KOPT-K1 (cell line): ENCODE data around the gene HAVCR1.
"Not testable (repeated sequence)": the region's sequence is repeated elsewhere in the genome, so short reads cannot be mapped to it uniquely, and the experiment has no call there.

ENCODE experiments used
- H3K27ac ChIP-seq: fragments of 200-600 bp; sonication (generic); 2 replicates; pipeline ENCODE4 v1.5.1; 2016; ENCODE audit warnings: antibody characterized with exemption, mild to moderate bottlenecking, low read depth, low read length; ENCODE audit not compliant: poor library complexity, severe bottlenecking
- H3K36me3 ChIP-seq: fragments of 200-600 bp; sonication (generic); 2 replicates; pipeline ENCODE4 v1.5.1; 2017; ENCODE audit warnings: antibody characterized with exemption, mild to moderate bottlenecking, low read length, moderate library complexity; ENCODE audit not compliant: insufficient read depth
- H3K9me3 ChIP-seq: fragments of 200-600 bp; sonication (generic); 2 replicates; pipeline ENCODE4 v1.5.1; 2017; ENCODE audit warnings: antibody characterized with exemption, low read length, mild to moderate bottlenecking; ENCODE audit not compliant: insufficient read depth, poor library complexity, severe bottlenecking

The HAVCR1 gene

DNA sequence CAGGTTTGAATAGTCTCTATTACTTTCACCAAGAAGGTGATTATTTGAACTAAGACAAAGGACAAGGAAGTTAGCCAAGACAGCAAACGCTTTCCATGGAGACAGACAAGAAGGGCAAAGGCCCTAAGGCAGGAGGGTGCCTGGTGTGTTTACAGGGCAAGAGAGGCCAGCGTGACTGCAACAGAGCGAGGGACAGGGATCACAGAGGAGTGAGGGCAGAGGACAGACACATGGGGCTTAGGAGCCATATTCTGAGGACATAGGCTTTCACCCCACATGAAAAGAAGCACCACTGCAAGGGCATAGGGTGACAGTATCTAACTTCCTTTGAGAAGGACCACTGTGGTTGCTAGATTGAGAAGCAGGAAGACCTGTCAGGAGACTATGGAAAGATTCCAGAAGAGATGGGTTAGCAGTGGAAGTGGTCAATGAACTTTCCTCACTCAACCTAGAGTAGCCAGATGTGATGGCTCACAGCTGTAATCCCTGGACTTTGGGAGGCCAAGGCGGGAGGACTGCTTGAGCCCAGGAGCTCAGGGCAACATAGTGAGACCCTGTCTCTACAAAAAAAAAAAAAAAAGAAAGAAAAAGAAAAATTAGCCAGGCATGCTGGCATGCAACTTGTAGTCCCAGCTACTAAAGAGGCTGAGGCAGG lies 5.0 kb upstream of the HAVCR1 start:
- Histone ChIP-seq H3K36me3 (no peaks in the 10 kb centered on the region), H3K27ac (no peak overlapping the region), H3K9me3 (no peaks in the 10 kb centered on the region)

DNA sequence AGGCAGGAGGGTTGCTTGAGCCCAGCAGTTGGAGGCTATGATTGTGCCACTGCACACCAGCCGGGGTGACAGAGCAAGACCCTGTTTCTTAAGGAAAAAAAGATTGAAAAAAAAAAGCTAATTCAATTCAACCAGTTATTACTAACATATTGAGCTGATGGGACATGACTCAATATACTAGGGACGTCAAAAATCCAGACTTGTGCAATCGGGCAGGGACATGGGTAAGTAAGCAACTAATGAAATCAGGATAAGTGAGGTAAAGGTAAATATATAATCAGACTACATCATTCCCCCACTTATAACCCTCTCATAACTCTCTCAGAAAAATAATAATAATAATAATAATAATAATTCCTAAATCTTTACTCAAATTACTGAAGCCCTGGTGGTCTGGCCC lies 975 bp upstream of the HAVCR1 start:
- Histone ChIP-seq H3K27ac (no peak overlapping the region), H3K36me3 (no peaks in the 10 kb centered on the region), H3K9me3 (no peaks in the 10 kb centered on the region)

DNA sequence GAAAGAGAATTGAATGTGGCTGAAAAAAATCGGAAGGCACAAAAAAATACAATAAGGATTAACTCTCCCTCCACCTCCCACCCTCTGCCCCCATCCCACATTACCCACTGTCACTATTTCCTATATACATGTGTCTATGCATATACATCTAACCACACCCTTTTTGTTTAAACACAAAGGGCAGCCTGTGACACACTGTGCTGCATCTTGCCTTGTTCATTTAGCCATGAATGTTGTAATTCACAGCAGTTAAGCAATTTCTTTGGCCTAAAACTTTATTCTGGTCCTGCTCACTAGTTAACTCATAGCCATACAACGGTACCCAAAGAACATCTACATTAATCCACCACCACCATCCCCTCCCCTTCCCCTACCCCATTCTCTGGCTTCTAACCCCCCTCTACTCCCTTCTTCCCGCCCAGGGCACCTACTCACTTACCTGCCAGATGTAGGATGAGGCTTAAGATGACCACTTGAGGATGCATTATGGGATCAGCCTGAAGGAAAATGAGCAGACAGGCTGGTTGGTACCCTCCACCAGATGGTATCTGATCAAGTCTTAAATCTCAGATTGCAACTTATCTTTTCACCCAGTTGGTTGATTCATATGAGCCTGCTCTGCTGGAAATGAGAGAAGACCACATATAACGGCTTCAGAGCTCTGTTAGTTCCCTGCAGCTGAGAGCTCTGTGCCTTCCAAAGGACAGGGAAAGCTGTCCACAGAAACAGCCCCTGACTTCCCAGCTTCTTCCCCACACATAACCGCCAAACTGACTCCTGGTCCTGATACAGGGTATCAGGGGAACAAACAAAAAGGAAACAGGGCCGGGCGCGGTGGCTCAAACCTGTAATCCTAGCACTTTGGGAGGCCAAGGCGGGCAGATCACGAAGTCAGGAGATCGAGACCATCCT lies 1.2 kb downstream of the HAVCR1 start:
- Histone ChIP-seq H3K36me3 (no peaks in the 10 kb centered on the region), H3K9me3 (no peaks in the 10 kb centered on the region), H3K27ac (no peak overlapping the region)

DNA sequence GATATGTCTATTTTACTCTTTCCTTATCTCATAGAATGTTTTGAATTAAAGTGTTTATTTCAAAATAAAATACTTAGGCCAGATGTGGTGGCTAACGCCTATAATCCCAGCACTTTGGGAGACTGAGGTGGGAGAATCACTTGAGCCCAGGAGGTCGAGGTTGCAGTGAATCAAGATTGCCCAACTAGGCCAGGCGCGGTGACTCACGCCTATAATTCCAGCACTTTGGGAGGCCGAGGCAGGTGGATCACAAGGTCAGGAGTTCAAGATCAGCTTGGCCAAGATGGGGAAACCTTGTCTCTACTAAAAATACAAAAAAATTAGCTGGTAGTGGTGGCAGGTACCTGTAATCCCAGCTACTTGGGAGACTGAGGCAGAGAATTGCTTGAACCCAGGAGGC lies 2.1 kb downstream of the HAVCR1 start:
- H3K9me3 ChIP-seq, H3K27ac ChIP-seq, H3K36me3 ChIP-seq: not testable (repeated sequence)

DNA sequence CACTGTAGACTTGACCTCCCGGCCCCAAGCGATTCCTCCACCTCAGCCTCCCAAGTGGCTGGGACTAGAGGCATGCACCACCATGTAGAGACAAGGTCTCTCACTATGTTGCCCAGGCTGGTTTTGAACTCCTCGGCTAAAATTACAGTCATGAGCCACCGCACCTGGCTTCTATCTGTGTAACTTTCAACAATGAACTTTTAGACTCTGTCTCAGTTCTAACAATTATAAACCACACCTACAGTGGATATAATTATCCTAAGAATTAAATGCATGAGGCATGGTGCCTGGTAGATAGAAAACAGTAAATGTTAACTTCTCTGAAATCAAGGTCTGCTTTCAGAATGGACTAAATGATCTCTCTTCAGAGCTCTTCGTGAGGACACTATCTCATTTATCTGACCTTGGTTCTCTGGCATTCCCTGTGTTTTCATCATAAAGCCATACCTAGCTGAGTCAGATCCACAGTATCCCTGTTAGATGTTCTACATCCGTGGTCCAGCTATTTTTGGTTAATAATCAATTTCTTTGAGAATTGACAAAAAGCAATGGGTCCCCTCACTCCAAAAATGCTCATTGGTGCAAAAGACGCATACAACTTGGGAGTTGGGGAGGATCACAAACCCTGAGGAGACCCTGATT lies 7.2 kb downstream of the HAVCR1 start:
- H3K27ac ChIP-seq: no peak overlapping the region

DNA sequence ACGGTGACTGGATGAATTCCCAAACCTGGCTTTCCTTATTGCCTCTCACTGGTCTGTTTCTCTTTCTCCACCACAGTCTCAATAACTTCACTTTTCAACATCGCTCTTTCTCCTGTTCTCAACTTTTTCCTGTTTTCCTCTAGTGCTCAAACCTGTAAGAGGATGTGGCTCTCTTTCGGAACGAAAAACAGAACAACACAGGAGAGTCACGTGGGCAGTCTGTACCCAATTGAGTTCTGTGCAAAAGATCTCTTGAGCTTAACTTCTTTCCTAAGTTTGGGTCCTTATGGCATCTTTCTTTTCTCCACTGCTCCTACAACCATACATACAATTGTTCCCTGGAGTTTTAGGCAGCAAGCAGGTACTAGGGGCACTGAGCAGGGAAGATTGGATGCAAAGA lies 8.9 kb downstream of the HAVCR1 start:
- no peaks in the 10 kb centered on the region for H3K9me3 ChIP-seq
- no peak overlapping the region for H3K27ac ChIP-seq
- no peaks in the 10 kb centered on the region for H3K36me3 ChIP-seq

More for the DNA sequence above, 7.2 kb downstream of the HAVCR1 start:
- H3K36me3 ChIP-seq: no peaks in the 10 kb centered on the region
- no peaks in the 10 kb centered on the region for H3K9me3 ChIP-seq

DNA sequence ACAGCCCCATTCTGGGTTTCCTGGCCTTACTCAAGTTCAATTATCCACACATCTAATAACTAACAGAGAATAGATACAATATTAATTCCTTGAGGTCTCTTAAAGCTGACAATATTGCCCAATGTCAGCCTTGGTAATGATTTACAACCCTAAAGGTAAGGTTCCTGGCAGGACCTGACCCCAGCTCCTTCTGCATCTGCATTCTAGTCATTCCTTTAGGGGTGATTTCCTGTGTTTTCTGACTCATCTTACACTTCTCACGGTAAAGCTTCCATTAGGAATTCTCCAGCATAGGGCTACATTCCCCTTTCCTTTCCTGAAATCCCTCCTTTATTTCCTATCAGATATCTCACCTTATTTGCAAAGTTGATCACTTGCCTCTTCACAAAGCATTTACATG lies 9.3 kb downstream of the HAVCR1 start:
- Histone ChIP-seq H3K27ac (no peak overlapping the region), H3K9me3 (no peaks in the 10 kb centered on the region), H3K36me3 (no peaks in the 10 kb centered on the region)

DNA sequence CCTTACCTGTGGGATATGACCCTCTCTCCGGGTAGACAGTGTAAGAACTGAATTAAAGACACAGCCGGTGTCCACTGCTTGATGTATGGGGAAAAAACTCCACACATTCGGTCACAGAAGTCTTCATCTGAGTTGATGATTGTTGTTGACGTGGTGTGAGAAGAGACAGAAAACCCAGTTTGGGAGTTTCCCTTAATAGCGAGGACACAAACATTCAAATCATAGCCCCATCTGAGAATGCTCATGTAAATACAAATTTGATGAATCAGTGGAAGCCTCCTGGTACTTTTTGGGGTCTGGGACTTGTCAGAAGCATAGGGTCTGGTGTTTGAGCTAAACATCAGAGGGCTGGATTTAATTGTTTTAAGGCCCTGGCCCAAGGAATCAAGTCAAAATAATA lies 11.0 kb downstream of the HAVCR1 start:
- no peaks in the 10 kb centered on the region for H3K9me3 ChIP-seq
- no peak overlapping the region for H3K27ac ChIP-seq
- no peaks in the 10 kb centered on the region for H3K36me3 ChIP-seq

DNA sequence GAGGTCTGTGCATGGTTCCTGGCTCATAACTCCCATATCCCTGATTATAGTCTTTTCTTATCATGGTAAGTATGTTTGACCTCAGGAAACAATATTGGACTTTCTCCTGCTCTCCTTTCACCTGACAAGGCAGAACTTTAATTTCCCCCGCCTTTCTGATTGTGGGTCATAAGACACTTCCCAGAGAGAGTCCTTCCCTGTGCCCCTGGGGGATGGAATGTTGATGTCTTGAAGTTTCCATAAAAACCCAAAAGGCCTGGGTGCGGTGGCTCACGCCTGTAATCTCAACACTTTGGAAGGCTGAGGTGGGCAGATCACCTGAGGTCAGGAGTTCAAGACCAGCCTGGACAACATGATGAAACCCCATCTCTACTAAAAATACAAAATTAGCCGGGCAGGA lies 11.9 kb downstream of the HAVCR1 start:
- H3K9me3 ChIP-seq, H3K27ac ChIP-seq, H3K36me3 ChIP-seq: not testable (repeated sequence)

DNA sequence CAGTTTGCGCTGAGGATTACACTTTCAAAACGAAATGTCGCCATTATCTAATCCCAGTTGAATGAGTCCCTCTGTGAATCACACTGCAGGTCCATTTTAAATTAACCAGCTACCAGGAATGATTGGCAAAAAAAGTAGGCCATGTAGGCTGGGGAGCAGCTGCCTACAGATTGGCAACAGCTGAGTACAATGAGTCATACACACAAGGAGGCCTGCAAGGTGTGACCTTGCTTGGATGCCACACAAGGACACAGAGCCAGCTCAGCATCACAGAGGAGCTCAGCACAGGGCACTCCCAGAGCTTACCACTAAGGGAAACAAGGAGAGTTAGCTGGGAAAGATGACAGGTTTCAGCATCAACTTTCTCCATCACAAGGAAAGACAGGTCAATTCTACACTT lies 12.9 kb downstream of the HAVCR1 start:
- H3K9me3 ChIP-seq: no peaks in the 10 kb centered on the region
- H3K36me3 ChIP-seq: no peaks in the 10 kb centered on the region
- H3K27ac ChIP-seq: no peak overlapping the region

DNA sequence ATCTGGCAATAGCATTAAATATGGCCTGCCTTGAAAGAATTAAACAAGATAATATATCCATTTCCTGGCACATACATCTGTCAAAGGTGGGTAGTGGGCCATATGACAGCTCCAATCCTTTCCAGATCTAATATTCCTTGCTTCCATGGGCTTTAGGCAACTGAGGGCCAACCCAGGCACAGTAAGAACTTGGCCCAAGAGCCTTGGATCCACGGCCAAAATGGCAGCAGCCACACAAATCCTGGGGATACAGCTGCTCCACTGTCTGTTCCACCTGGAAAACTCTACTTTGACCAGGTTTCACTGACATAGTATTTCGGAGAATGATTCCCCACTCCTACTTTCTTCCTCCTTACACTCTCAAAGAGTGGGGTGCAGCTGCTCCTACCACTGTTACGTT lies 13.3 kb downstream of the HAVCR1 start:
- Histone ChIP-seq H3K36me3 (no peaks in the 10 kb centered on the region), H3K9me3 (no peaks in the 10 kb centered on the region), H3K27ac (no peak overlapping the region)

DNA sequence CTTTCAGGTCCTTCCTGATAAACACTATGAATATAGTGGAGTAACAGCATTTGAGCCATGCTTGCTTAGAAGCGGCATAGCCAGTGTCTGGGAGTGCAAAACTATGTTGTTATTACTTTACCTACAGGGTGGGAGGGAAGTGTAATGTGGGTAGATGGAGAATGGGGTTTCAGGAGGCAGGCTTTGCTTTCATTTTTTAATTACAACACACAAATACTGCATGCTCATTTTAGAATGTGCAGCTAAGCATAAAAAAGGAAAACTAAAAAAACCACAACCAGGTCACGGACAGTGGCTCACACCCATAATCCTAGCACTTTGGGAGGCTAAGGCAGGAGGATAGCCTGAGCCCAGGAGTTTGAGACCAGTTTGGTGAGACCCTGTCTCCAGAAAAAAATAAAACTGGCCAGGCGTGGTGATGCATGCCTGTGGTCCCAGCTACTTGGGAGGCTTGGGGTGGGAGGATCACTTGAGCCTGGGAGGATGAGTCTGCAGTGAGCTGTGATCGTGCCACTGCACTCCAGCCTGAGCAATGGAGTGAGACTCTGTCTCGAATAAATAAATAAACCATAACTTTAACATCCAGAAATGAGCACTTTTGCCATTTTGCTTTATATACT lies 20.2 kb downstream of the HAVCR1 start:
- Histone ChIP-seq H3K9me3 (no peaks in the 10 kb centered on the region), H3K36me3 (no peaks in the 10 kb centered on the region), H3K27ac (no peak overlapping the region)

DNA sequence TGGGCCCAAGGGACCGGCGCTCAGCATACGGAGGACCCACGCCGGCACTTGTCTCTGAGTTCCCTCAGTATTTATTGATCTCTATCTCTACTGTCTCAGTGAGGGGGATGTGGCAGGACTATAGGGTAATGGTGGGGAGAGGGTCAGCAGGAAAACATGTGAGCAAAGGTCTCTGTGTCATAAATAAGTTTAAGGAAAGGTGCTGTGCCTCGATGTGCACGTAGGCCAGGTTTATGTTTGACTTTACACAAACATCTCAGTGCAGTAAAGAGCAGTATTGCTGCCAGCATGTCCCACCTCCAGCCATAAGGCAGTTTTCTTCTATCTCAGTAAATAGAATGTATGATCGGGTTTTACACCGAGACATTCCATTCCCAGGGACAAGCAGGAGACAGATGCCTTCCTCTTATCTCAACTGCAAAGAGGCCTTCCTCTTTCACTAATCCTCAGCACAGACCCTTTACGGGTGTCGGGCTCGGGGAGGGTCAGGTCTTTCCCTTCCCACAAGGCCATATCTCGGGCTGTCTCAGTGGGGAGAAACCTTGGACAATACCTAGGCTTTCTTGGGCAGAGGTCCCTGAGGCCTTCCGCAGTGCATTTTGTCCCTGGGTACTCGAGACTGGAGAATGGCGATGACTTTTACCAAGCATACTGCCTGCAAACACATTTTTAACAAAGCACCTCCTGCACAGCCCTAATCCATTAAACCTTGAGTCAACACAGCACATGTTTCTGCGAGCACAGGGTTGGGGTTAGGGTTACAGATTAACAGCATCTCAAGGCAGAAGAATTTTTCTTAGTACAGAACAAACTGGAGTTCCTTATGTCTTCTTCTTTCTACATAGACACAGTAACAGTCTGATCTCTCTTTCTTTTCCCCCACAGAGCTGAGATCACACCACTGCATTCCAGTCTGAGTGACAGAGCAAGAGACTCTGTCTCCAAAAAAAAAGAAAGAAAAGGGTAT lies 24.5 kb downstream of the HAVCR1 start:
- not testable (repeated sequence) for H3K9me3 ChIP-seq, H3K27ac ChIP-seq, H3K36me3 ChIP-seq

DNA sequence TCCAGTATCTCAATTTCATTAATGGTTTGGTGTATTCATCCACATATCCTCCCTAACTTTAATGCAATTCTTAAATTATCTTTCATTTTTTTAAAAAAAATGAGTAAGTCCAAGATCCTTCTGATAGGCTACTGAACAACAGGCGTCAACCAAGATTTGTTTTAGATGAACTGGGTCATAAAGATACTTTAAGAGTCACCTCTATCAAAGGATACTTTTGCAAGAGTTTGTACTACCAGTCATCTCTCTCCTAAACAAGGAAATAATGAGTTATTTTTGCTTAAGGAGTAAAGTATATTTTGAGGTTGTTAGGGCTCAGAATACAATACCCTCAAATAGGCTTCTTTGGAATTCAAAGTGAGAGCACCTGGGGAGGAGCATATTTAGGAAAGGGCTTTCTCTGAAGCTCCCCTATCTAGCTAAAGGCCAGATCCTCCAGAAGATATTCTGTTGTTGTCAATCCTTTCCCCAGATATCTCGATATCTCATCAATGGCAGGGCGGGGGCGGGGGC lies 25.8 kb downstream of the HAVCR1 start:
- Histone ChIP-seq H3K27ac (no peak overlapping the region), H3K36me3 (no peaks in the 10 kb centered on the region)

More for the DNA sequence above, 25.8 kb downstream of the HAVCR1 start:
- no peaks in the 10 kb centered on the region for H3K9me3 ChIP-seq
